RWPE1 (cell line): Measurements from ENCODE around the gene HHLA2.
"Not testable (repeated sequence)": the region's sequence is repeated elsewhere in the genome, so short reads cannot be mapped to it uniquely, and the experiment has no call there.

ENCODE experiments used
- CTCF ChIA-PET: fragments of 350-600 bp; sonication (Branson Sonifier 250); formaldehyde crosslinking; extraction: SDS; loops from one replicate; lab custom pipeline; 2021; lab: Yijun Ruan, JAX
- POLR2A ChIA-PET: fragments of 400-600 bp; formaldehyde crosslinking; extraction: SDS; loops from one replicate; lab custom pipeline; 2020; ENCODE audit warnings: antibody characterized with exemption; ENCODE audit not compliant: low non-redundant PET; lab: Yijun Ruan, JAX
- DNase-seq: peaks from one replicate; pipeline ENCODE4 v3.0.0; 2012; ENCODE audit warnings: low spot score
- H3K27ac ChIP-seq: fragments of 450-650 bp; 2 replicates; pipeline ENCODE4 v1.5.1; 2017
- CTCF ChIP-seq: fragments of 450-650 bp; conservative IDR thresholded peaks from 2 replicates; pipeline ENCODE4 v1.5.1; 2017; ENCODE audit warnings: low read depth, mild to moderate bottlenecking

Gene HHLA2

GRCh38 chr3:108271626-108272025 is 24.7 kb upstream of the HHLA2 start:
- CTCF ChIA-PET: no interaction called here
- POLR2A ChIA-PET: no interaction called here
- H3K27ac ChIP-seq: no peak overlapping the region
- TF ChIP-seq CTCF: no peak
- no peak for DNase-seq

GRCh38 chr3:108279066-108279465 is 17.3 kb upstream of the HHLA2 start:
- DNase-seq, H3K27ac ChIP-seq, POLR2A ChIA-PET, CTCF ChIA-PET: not testable (repeated sequence)

GRCh38 chr3:108280476-108280875 is 15.9 kb upstream of the HHLA2 start:
- no peak for TF ChIP-seq CTCF
- no peak for DNase-seq
- POLR2A ChIA-PET: no interaction called here
- CTCF ChIA-PET: no interaction called here
- H3K27ac ChIP-seq: no peak overlapping the region

GRCh38 chr3:108281670-108282069 is 14.7 kb upstream of the HHLA2 start:
- POLR2A ChIA-PET: no interaction called here
- DNase-seq: no peak
- CTCF ChIA-PET: interaction anchor here (0.6 to 0.7 kb wide), 2 partner anchors 14 to 431 kb away, joined by 3 to 10 read pairs; partner anchors contain the start of gene HHLA2
- H3K27ac ChIP-seq: no peak overlapping the region
- no peak for TF ChIP-seq CTCF

GRCh38 chr3:108283006-108283405 is 13.3 kb upstream of the HHLA2 start:
- no peak for TF ChIP-seq CTCF
- no peak overlapping the region for H3K27ac ChIP-seq
- ChIA-PET POLR2A (no interaction called here), CTCF (no interaction called here)
- no peak for DNase-seq

GRCh38 chr3:108283989-108284388 is 12.4 kb upstream of the HHLA2 start:
- ChIA-PET CTCF (no interaction called here), POLR2A (no interaction called here)
- no peak for TF ChIP-seq CTCF
- no peak overlapping the region for H3K27ac ChIP-seq
- no peak for DNase-seq

GRCh38 chr3:108285176-108285575 is 11.2 kb upstream of the HHLA2 start:
- no peak overlapping the region for H3K27ac ChIP-seq
- ChIA-PET POLR2A (no interaction called here), CTCF (no interaction called here)
- DNase-seq: no peak
- no peak for TF ChIP-seq CTCF
